PC-9 (cell line): Measurements from ENCODE around the gene CARS1. TPM values are rescaled to one million over a fixed set of nuclear protein-coding genes. Genes with fewer than 3 reads are reported as not detected.

ENCODE experiments used
- BruUV-seq: library from RNA; stranded (reverse); fragments of 400-500 nt; replicated peaks from 2 replicates; lab custom pipeline; 2021; lab: Mats Ljungman, UMichigan
- CTCF ChIA-PET: fragments of 300-600 bp; sonication (Branson Sonifier 250); formaldehyde crosslinking; loops from one replicate; lab custom pipeline; 2022; ENCODE audit warnings: antibody characterized with exemption; lab: Charles Lee
- POLR2A ChIA-PET: fragments of 300-600 bp; sonication (Branson Sonifier 250); formaldehyde crosslinking; loops from one replicate; lab custom pipeline; 2022; ENCODE audit warnings: antibody characterized with exemption; ENCODE audit not compliant: unreplicated experiment; lab: Charles Lee
- DNase-seq, 2 experiments: peaks; one replicate each; pipeline versions ENCODE4 v3.0.0 to v3.0.0-alpha.2; 2015 to 2022; ENCODE audit warnings: mixed read lengths in 1 of 2
- H2AFZ ChIP-seq: fragments of 200-600 bp; sonication (generic); 2 replicates; pipeline ENCODE4 v1.8.1; 2017; ENCODE audit warnings: antibody characterized with exemption
- H3F3A ChIP-seq: fragments of 200-600 bp; sonication (generic); 2 replicates; pipeline ENCODE4 v1.8.1; 2017; ENCODE audit warnings: antibody characterized with exemption, mild to moderate bottlenecking, low read depth; ENCODE audit not compliant: insufficient read depth
- H3K27ac ChIP-seq: fragments of 200-600 bp; sonication (generic); 2 replicates; pipeline ENCODE4 v1.6.1; 2016; ENCODE audit warnings: mixed run types
- H3K27me3 ChIP-seq: fragments of 200-600 bp; sonication (generic); 2 replicates; pipeline ENCODE4 v1.6.1; 2016; ENCODE audit warnings: low read depth, mixed run types; ENCODE audit not compliant: insufficient read depth
- H3K36me3 ChIP-seq: fragments of 200-600 bp; sonication (generic); 2 replicates; pipeline ENCODE4 v1.6.1; 2016; ENCODE audit warnings: low read depth, mixed run types
- H3K4me1 ChIP-seq: fragments of 200-600 bp; sonication (generic); replicated peaks from 2 replicates; pipeline ENCODE4 v1.6.1; 2016; ENCODE audit warnings: mixed run types; ENCODE audit not compliant: insufficient read depth
- H3K4me2 ChIP-seq: fragments of 200-600 bp; sonication (generic); 2 replicates; pipeline ENCODE4 v1.6.1; 2017; ENCODE audit warnings: mixed run types
- H3K4me3 ChIP-seq: fragments of 200-600 bp; sonication (generic); 2 replicates; pipeline ENCODE4 v1.6.1; 2016; ENCODE audit warnings: mixed run types
- H3K79me2 ChIP-seq: fragments of 200-600 bp; sonication (generic); 2 replicates; pipeline ENCODE4 v1.6.1; 2017; ENCODE audit warnings: low read depth, mixed run types
- H3K9me2 ChIP-seq: fragments of 200-600 bp; sonication (generic); 2 replicates; pipeline ENCODE4 v1.8.1; 2017; ENCODE audit warnings: mild to moderate bottlenecking; ENCODE audit not compliant: insufficient read depth
- H3K9me3 ChIP-seq: fragments of 200-600 bp; sonication (generic); 2 replicates; pipeline ENCODE4 v1.8.1; 2016; ENCODE audit warnings: low read depth; ENCODE audit not compliant: insufficient read depth
- H4K20me1 ChIP-seq: fragments of 200-600 bp; sonication (generic); 2 replicates; pipeline ENCODE4 v1.8.1; 2017; ENCODE audit not compliant: insufficient read depth
- CTCF ChIP-seq: fragments of 200-600 bp; sonication (generic); conservative IDR thresholded peaks from 2 replicates; pipeline ENCODE4 v1.6.1; 2017; ENCODE audit warnings: mixed run types, antibody characterized with exemption, mild to moderate bottlenecking, moderate library complexity
- EZH2 ChIP-seq: fragments of 200-600 bp; sonication (generic); IDR thresholded peaks from 2 replicates; pipeline ENCODE4 v1.8.0; 2017; ENCODE audit warnings: antibody characterized with exemption, low read depth
- intact Hi-C: fragments of 100-400 bp; cut with micrococcal nuclease; formaldehyde crosslinking; loops from one replicate; pipeline ENCODE4 v1.10.0; 2022; ENCODE audit not compliant: unreplicated experiment
- total RNA-seq: library from RNA; stranded (reverse); gene quantifications from 2 replicates; pipeline ENCODE4 v1.2.3, GENCODE V29; 2021

CARS1 gene
- total RNA-seq, 1 experiment from 2014 or later: 78.8 TPM

DNA sequence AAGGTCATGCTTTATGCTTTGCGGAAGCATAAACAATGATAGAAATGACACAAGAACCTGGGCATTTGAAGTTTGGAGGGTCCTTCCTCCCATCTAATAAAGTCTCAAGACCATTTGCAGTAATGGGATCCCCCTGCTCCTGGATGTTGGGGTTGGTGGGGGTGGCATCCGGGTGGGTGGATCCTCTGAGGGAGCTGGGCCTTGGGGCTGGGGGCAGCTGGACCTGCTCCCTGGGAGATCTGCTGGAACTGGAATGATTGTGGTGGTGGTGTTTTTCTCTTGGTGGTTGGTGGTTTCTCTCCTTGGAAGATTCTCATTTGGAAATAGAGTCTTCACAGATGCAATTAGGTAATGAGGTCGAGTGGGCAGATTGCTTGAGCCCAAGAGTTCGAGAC, 62.9 kb downstream of the CARS1 start:
- no TSS peak for BruUV-seq
- H3K79me2 ChIP-seq: peaks cover 24% of the 10 kb centered on the region
- no peak overlapping the region for H3K4me2 ChIP-seq
- no peak for DNase-seq
- ChIA-PET CTCF (no interaction called here), POLR2A (no interaction called here)
- intact Hi-C loops: no loop called here
- H3K9me2 ChIP-seq: no peaks in the 10 kb centered on the region
- no peak overlapping the region for H3K4me3 ChIP-seq
- H2AFZ ChIP-seq: no peak overlapping the region
- H3K27me3 ChIP-seq: no peaks in the 10 kb centered on the region
- H3K9me3 ChIP-seq: no peaks in the 10 kb centered on the region
- H3K27ac ChIP-seq: no peak overlapping the region
- peaks cover 9% of the 10 kb centered on the region; the same call in 1 of the 2 replicates for H3F3A ChIP-seq
- TF ChIP-seq EZH2: no peak
- H3K36me3 ChIP-seq: no peaks in the 10 kb centered on the region
- H3K4me1 ChIP-seq: peaks cover 10% of the 10 kb centered on the region
- H4K20me1 ChIP-seq: no peaks in the 10 kb centered on the region; the same call in 1 of the 2 replicates

DNA sequence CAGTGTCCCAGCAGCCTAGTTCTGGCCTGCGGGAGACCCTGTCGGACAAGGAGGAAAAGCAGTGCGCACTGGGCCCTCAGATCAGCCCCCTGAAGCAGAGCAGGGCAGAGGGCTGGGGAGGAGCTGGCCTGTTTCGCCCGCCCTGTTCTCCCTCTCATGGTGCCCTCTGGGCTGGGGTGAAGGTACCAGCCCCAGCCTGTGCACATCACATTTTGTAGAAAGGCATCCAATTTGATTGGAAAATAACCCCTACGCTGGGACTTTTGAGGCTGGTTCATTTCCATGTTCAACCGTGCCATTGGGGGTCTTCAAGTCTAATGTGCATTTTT, 64.3 kb downstream of the CARS1 start:
- Histone ChIP-seq H3K79me2 (peaks cover 38% of the 10 kb centered on the region), H3K27me3 (no peaks in the 10 kb centered on the region), H3F3A (peaks cover 9% of the 10 kb centered on the region; the same call in 1 of the 2 replicates), H3K4me3 (peak overlapping the region; percentile 85), H3K4me2 (peak overlapping the region; percentile 82), H3K27ac (no peak overlapping the region), H3K4me1 (peaks cover 23% of the 10 kb centered on the region), H2AFZ (peak overlapping the region; percentile 89), H3K36me3 (no peaks in the 10 kb centered on the region), H3K9me2 (no peaks in the 10 kb centered on the region), H3K9me3 (no peaks in the 10 kb centered on the region), H4K20me1 (no peaks in the 10 kb centered on the region; the same call in 1 of the 2 replicates)
- no peak for DNase-seq
- POLR2A ChIA-PET: no interaction called here
- no TSS peak for BruUV-seq
- intact Hi-C loops: no loop called here
- CTCF ChIA-PET: no interaction called here
- TF ChIP-seq CTCF: no peak
- no peak for TF ChIP-seq EZH2

GRCh38 chr11:2992234-2992996, 64.8 kb downstream of the CARS1 start, which contains the start of gene NAP1L4:
NAP1L4 (minus strand) TSS chr11:2992329; CDS start chr11:2979220, 13,109 bp downstream.
- Histone ChIP-seq H3K4me3 (peak within 1 kb of the TSS; percentile 85), H3K9me2 (no peaks in the 10 kb centered on the region), H4K20me1 (no peaks in the 10 kb centered on the region; the same call in 1 of the 2 replicates), H3K36me3 (no peaks in the 10 kb centered on the region), H3K4me2 (peak within 1 kb of the TSS; percentile 99), H3K27me3 (no peaks in the 10 kb centered on the region), H3K9me3 (no peaks in the 10 kb centered on the region), H3F3A (peaks cover 9% of the 10 kb centered on the region; the same call in 1 of the 2 replicates), H2AFZ (peak within 1 kb of the TSS; percentile 89), H3K4me1 (peaks cover 26% of the 10 kb centered on the region), H3K79me2 (peaks cover 43% of the 10 kb centered on the region), H3K27ac (peak within 1 kb of the TSS; percentile 73)
- TSS peak; percentile 86 for BruUV-seq
- intact Hi-C loops: no loop called here
- ChIA-PET CTCF (interaction anchor here (0.6 to 0.8 kb wide), 2 partner anchors 348 to 710 kb away, joined by 3 to 14 read pairs; no protein-coding TSS in a partner anchor), POLR2A (interaction anchor here (0.6 to 0.7 kb wide), 2 partner anchors 9 to 106 kb away, joined by 3 to 9 read pairs; no protein-coding TSS in a partner anchor)
- DNase-seq: peak; percentile 84 to 91
- no peak for TF ChIP-seq CTCF
- no peak for TF ChIP-seq EZH2
